HL-60 (cell line): ENCODE results near the gene KLK5.

Source experiments
- GABPA ChIP-seq: IDR thresholded peaks from 2 replicates; pipeline ENCODE4 v1.6.1; 2012; ENCODE audit warnings: low read depth
- POLR2AphosphoS5 ChIP-seq: IDR thresholded peaks from 2 replicates; pipeline ENCODE4 v1.6.1; 2012; ENCODE audit warnings: low read depth
- REST ChIP-seq: IDR thresholded peaks from 2 replicates; pipeline ENCODE4 v1.6.1; 2012; ENCODE audit warnings: low read depth; ENCODE audit not compliant: insufficient replicate concordance
- SPI1 ChIP-seq: IDR thresholded peaks from 2 replicates; pipeline ENCODE4 v1.6.1; 2012; ENCODE audit warnings: low read depth, mild to moderate bottlenecking, borderline replicate concordance
- TF ChIP-seq, protein P1 (sequence below): IDR thresholded peaks from one replicate; pipeline ENCODE4 v1.5.1; 2011; ENCODE audit warnings: low read length, control low read depth, inconsistent platforms; ENCODE audit not compliant: insufficient read depth

- TF ChIP-seq GABPA (no peak), SPI1 (no peak), REST (no peak), POLR2AphosphoS5 (no peak)
- TF ChIP-seq, protein P1, sequence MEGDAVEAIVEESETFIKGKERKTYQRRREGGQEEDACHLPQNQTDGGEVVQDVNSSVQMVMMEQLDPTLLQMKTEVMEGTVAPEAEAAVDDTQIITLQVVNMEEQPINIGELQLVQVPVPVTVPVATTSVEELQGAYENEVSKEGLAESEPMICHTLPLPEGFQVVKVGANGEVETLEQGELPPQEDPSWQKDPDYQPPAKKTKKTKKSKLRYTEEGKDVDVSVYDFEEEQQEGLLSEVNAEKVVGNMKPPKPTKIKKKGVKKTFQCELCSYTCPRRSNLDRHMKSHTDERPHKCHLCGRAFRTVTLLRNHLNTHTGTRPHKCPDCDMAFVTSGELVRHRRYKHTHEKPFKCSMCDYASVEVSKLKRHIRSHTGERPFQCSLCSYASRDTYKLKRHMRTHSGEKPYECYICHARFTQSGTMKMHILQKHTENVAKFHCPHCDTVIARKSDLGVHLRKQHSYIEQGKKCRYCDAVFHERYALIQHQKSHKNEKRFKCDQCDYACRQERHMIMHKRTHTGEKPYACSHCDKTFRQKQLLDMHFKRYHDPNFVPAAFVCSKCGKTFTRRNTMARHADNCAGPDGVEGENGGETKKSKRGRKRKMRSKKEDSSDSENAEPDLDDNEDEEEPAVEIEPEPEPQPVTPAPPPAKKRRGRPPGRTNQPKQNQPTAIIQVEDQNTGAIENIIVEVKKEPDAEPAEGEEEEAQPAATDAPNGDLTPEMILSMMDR = no peak
Observed at GRCh38 chr19:50962245-50962644, 9.4 kb upstream of the KLK5 start.
